NCI-H2107 (cell line): ENCODE results near the gene RP9.
"Not testable (repeated sequence)": the region's sequence is repeated elsewhere in the genome, so short reads cannot be mapped to it uniquely, and the experiment has no call there.

Source experiments
- DNase-seq: peaks from one replicate; lab custom pipeline; 2025; lab: John Stamatoyannopoulos, UW

The RP9 gene

GRCh38 chr7:33101906-33102305 lies 7.3 kb downstream of the RP9 start:
- no peak for DNase-seq

GRCh38 chr7:33100770-33101169 lies 8.4 kb downstream of the RP9 start:
- no peak for DNase-seq

GRCh38 chr7:33099154-33099940 lies 9.9 kb downstream of the RP9 start:
- DNase-seq: no peak

DNA sequence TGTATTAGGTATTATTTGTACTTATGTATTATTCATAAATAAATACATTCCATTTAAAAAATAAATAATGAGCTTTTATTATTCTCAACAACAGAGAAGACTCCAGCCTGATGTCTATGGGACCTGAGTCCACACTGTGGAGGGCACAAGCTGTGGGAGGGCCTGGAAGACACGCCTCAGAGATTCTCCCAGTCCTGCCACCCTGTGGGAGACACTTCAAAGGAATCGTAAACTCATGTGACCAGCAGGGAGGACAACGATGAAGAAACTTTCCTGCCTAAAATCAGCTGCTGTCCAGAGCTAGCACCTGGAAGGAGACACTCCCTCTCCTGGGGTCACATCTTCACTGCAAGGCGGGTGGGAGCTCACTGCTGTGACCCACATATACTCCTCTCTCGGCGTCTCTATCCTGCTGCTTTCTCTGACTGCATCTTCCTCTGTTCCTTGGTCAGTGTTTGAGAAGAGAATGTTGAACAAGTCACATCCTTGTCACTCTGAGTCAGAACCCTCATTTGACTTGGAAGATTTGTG lies 14.4 kb downstream of the RP9 start:
- not testable (repeated sequence) for DNase-seq

DNA sequence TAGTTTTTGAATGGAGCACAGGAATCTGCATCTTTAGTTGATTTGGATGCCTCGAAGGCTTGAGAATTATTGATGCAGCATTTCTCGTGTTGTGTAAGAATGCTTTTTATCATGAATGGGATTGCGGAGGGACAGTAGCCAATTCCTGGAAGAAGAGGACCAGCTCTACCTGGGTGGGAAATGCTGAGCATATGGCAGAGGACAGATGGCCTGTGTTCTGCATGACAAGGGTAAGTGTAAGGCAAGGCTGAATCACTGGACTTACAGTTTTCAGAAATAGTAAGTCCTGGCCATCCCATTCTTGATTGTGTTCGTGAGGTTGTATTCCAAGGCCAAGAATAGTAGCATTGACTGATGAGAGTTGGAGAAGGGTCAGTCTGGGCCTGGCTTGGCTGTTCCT lies 15.9 kb downstream of the RP9 start:
- no peak for DNase-seq

DNA sequence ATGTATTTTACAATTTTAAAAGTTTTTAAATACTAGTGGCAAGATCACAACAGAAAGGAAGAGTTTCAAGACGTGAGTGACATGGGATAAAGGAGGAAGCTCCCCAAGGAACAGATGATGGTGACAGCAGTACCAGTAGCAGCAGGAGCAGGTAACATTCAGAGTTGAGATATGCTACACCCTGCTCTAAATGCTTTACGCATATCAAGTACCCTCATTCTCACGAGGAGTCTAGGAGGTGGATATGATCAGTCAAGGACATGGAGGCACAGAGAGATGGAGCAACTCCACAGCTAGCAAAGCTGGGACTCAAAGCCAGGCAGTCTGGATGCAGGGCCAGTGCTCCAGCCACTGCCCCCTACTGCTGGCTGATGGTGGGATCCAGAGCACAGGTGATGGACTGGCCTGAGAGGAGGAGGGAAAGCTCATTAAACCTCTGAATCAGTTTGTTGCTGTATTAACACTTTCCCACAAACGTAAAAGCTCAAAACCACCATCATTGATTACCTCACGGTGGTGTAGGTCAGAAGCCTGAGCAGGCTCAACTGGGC lies 17.5 kb downstream of the RP9 start:
- no peak for DNase-seq

GRCh38 chr7:33091111-33091531 lies 18.1 kb downstream of the RP9 start:
- no peak for DNase-seq

GRCh38 chr7:33089142-33089541 lies 20.1 kb downstream of the RP9 start:
- DNase-seq: no peak

GRCh38 chr7:33087858-33088257 lies 21.3 kb downstream of the RP9 start:
- DNase-seq: no peak

DNA sequence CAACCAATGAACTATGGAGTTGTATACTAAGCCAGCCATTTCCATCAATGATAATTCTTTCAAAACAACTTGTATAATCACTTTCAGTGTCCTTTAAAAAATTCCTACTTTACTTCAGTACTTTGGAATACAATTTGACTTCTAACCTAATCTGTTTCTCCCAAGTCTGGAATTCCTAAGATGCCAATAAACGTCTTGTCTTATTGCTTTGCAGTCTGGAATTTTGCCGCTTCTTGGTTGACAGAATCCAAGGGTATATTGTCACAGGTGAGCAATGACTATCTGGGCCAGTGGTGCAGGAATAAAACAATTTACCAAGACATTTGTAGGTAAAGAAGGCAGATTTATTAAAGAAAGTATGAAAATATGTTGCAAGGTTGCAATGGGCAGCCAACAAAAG lies 21.8 kb downstream of the RP9 start:
- no peak for DNase-seq

DNA sequence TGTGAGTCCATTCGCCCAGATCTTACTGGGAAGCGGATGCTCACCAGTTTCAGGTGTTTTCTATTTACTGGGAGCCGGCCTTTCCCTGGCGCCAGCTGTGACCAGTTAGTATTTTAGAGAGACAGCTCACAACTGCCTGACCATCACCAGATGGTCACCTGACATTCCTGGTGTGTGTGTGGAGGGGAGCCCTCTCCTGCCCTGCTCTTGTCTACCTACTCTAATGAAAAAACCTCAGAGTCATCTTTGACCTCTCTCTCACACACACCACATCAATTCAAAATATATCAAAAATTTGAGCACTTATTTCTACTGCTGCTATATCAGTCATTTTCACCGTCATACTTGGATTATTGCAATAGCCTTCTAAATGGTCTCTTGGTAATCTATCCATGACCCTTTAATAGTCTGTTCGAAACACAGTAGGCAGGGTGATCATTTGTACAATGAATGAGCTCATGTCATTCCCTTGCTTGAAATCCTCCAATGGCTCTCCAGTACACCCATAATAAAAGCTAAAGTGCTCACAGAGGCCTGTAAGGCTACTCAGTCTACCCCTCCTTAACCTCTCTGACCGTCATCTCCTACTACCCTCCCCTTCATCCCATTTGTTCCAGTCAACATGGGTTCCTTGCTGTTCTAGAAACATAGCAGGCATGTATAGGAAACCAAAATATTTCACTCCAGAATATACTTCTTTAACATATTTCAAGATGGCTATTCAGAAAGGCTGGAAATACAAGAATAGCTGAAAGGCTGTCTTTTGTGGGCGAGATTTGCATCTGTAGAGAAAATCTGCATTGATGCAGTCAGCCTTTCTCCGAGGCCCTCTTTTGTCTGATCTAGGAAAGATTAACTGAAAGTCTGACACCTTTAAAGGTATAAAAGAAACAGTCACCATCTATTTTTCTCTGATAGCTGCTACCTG lies 29.2 kb downstream of the RP9 start:
- no peak for DNase-seq

GRCh38 chr7:33079096-33079495 lies 30.1 kb downstream of the RP9 start:
- no peak for DNase-seq

DNA sequence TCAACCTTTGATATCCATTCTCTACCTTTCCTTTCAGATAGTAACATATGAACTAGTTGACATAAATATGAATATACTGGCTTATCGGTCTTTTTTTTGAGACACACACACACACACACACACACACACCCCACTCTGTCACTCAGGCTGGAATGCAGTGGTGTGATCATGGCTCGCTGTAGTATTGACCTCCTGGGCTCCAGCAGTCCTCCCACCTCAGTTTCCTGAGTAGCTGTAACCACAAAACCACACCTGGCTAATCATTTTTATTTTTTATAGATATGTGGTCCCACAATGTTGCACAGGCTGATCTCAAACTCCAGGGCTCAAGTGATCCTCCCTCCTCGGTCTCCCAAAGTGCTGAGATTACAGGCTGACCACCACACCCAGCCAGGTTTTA lies 32.5 kb downstream of the RP9 start:
- DNase-seq: no peak

- no peak for DNase-seq
Measured at GRCh38 chr7:33075818-33076518, 33.2 kb downstream of the RP9 start.

DNA sequence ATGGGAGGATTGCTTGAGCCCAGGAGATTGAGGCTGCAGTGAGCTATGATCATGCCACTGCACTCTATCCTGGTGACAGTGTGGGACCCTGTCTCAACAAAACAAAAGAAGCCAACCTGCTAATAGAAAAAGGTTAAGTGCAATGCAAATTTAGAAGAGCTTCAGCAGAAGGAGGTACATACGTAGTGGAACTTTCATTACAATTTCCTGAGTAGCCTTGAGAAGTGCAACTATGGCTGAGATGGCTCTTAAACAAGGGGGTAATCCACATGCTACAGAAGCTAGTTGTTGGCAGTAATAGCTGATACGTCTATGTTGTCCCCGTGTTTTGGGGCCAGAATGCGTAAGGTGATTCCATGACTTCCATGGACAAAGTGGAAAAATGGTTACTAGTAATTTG lies 36.0 kb downstream of the RP9 start:
- no peak for DNase-seq

- no peak for DNase-seq
Measured at GRCh38 chr7:33072471-33072870, 36.7 kb downstream of the RP9 start.

GRCh38 chr7:33070831-33071230 lies 38.4 kb downstream of the RP9 start:
- no peak for DNase-seq

- no peak for DNase-seq
Measured at GRCh38 chr7:33070277-33070676, 38.9 kb downstream of the RP9 start.

- no peak for DNase-seq
Measured at GRCh38 chr7:33067921-33068320, 41.3 kb downstream of the RP9 start.

GRCh38 chr7:33066771-33067170 lies 42.4 kb downstream of the RP9 start:
- no peak for DNase-seq

DNA sequence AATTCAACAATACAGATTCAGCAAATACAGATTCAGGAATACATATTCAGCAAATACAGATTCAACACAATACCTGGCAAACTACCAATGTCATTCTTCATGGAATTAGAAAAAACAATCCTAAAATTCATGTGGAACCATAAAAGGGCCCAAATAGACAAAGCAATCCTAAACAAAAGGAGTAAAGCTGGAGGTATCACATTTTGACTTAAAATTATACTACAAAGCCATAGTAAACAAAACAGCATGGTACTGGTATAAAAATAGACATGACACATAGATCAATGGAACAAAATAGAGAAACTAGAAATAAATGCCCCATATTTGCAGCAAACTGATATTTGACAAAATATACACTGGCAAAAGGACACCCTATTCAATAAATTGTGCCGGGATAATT lies 43.2 kb downstream of the RP9 start:
- no peak for DNase-seq
